Measurements from ENCODE around the gene CHD9NB. TPM values are rescaled to one million over a fixed set of nuclear protein-coding genes. Genes with fewer than 3 reads are reported as not detected.

Gene CHD9NB
- total and polyA plus RNA-seq, 8 donors, result 1.6 to 22.1 (median 3.5) TPM

DNA sequence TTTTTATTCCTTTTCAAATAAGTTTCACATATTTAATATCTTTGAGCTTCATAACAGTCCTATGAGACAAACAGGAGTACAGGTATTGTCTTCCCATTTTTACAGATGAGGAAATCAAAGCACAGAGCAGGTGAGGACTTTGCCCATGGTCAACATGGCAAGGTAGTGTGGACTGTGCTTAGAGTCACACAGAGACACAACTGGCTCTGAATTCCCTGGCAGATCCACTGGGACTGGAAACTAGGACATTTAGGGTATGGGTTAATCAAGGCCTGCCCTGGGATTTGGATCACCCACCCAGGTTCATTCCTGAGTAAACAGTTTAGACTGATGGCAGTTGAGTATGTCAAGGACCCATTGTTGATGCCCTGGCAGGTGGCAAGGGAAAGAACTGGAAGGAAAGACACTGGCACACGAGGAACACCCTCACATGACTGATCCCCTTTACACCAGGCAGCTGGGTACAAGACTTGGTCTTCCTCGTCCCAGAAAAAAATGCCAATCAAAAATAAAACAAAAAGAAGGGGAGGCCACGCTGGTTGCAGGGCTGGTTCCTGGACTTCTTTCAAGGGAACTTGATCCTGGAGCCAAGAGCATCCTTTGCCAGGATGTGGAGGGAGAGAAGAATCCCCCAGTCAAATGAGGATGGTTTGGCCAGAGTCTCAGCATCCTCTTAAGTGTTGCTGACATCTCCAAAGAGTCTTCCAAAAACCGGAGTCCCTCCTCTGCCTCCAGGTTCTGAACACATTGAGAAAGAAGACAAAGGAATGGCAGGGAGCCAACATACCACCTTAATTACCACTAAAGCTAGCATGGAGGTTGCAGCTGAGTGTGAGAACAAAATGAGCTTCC lies 37.0 kb upstream of the CHD9NB start:
- Histone ChIP-seq H3K4me3 (no peak overlapping the region), H3K27me3 (no peaks in the 10 kb centered on the region), H3K27ac (peak overlapping the region in 1 of 4 donors; percentile 32), H3K36me3 (no peaks in the 10 kb centered on the region), H3K9me3 (no peaks in the 10 kb centered on the region), H3K4me1 (peaks cover 0 to 13% (median 10%) of the 10 kb centered on the region in 3 donors)
- intact Hi-C loops (cut with DNase I), result no loop called here
- TF ChIP-seq, protein P1, sequence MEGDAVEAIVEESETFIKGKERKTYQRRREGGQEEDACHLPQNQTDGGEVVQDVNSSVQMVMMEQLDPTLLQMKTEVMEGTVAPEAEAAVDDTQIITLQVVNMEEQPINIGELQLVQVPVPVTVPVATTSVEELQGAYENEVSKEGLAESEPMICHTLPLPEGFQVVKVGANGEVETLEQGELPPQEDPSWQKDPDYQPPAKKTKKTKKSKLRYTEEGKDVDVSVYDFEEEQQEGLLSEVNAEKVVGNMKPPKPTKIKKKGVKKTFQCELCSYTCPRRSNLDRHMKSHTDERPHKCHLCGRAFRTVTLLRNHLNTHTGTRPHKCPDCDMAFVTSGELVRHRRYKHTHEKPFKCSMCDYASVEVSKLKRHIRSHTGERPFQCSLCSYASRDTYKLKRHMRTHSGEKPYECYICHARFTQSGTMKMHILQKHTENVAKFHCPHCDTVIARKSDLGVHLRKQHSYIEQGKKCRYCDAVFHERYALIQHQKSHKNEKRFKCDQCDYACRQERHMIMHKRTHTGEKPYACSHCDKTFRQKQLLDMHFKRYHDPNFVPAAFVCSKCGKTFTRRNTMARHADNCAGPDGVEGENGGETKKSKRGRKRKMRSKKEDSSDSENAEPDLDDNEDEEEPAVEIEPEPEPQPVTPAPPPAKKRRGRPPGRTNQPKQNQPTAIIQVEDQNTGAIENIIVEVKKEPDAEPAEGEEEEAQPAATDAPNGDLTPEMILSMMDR (IDR thresholded peaks at IDR 0.05), result no peak
- ATAC-seq (no peak), FAIRE-seq (no peak), DNase-seq (no peak)
- WGBS, 2 donors, result 37 to 49% methylated on average over 4 of the region's 4 CpGs

DNA sequence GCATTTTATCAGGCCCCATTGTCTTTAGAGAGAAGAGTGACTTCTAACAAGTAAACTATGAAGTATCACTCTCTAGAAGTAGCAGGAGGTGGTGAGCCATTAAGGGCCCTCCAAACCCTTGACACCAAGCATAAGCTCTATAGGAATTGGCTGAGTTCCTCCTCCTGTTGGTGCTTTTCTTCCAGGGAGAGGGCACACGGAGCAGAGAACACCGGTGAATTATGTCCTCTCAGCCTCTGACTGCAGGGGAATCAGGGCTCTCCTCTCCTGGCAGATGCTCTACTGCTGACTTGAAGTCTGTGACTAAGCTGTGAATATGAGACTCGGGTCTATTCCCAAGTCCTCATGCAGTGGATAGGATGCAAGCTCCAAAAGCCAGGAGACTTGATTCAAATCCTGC lies 34.4 kb upstream of the CHD9NB start:
- Histone ChIP-seq H3K4me3 (no peak overlapping the region), H3K4me1 (peaks cover 0 to 13% (median 10%) of the 10 kb centered on the region in 3 donors), H3K36me3 (no peaks in the 10 kb centered on the region), H3K9me3 (no peaks in the 10 kb centered on the region), H3K27ac (no peak overlapping the region), H3K27me3 (no peaks in the 10 kb centered on the region)
- FAIRE-seq (no peak), ATAC-seq (no peak), DNase-seq (no peak)
- 75 to 82% methylated on average over 3 of the region's 3 CpGs for WGBS, 2 donors
- intact Hi-C loops (cut with DNase I), result no loop called here
- TF ChIP-seq, protein P1 (IDR thresholded peaks at IDR 0.05), result no peak

DNA sequence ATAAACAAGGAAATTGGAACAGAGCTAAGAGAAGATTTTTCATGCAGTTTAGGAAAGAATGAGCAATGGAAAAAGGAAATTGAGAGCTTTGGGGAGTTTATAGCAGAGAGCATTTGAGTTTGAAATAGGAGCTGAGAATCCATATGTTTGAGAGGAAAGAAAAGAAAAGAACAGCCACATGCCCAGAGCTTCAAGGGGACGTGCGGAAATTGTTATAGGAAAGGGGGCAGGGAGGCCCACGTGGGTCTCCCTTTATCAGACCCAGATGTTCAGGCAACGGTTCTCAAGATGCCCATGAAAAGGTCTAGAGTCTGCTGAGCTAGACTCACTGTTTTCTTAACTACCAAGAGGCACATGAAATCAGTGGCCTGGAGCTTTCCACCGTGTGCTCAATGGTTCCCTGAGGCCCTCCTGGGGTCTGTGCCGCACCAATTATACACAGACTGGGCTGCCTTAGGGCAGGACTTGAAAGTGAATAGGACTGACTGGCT lies 33.3 kb upstream of the CHD9NB start:
- no peak for FAIRE-seq
- no peak for DNase-seq
- Histone ChIP-seq H3K9me3 (no peaks in the 10 kb centered on the region), H3K4me1 (peaks cover 0 to 14% (median 10%) of the 10 kb centered on the region in 3 donors), H3K27ac (peak overlapping the region in 3 of 4 donors; percentile 30 to 77 (median 45)), H3K27me3 (no peaks in the 10 kb centered on the region), H3K36me3 (no peaks in the 10 kb centered on the region), H3K4me3 (no peak overlapping the region)
- ATAC-seq, result peak in 2 of 4 donors; percentile 12 to 26
- WGBS, 2 donors, result 78 to 85% methylated on average over 6 of the region's 6 CpGs
- TF ChIP-seq, protein P1 (IDR thresholded peaks at IDR 0.05), result no peak
- intact Hi-C loops (cut with DNase I), result no loop called here

- TF ChIP-seq, protein P1 (IDR thresholded peaks at IDR 0.05), result no peak
- H3K27ac ChIP-seq, result peak overlapping the region in 3 of 4 donors; percentile 30 to 77 (median 45)
- intact Hi-C loops (cut with DNase I), result no loop called here
- FAIRE-seq (no peak), DNase-seq (no peak), ATAC-seq (peak; percentile 34 to 68 (median 52))
- 35 to 37% methylated on average over 4 of the region's 4 CpGs for WGBS, 2 donors
- no peaks in the 10 kb centered on the region for H3K27me3 ChIP-seq
- no peak overlapping the region for H3K4me3 ChIP-seq
- H3K36me3 ChIP-seq, result no peaks in the 10 kb centered on the region
- no peaks in the 10 kb centered on the region for H3K9me3 ChIP-seq
- peaks cover 0 to 18% (median 10%) of the 10 kb centered on the region in 3 donors for H3K4me1 ChIP-seq
Observed at GRCh38 chr16:53085369-53085843, 32.7 kb upstream of the CHD9NB start.
